Measurements from ENCODE around the gene SNRNP35.
"Not testable (repeated sequence)": the region's sequence is repeated elsewhere in the genome, so short reads cannot be mapped to it uniquely, and the experiment has no call there.

The SNRNP35 gene

GRCh38 chr12:123449856-123450255 lies 8.1 kb upstream of the SNRNP35 start:
- no peak for DNase-seq

GRCh38 chr12:123450636-123451035 lies 7.3 kb upstream of the SNRNP35 start:
- no peak for DNase-seq

- DNase-seq = not testable (repeated sequence)
Measured at GRCh38 chr12:123452276-123452550, 5.7 kb upstream of the SNRNP35 start.

GRCh38 chr12:123453165-123453564 lies 4.8 kb upstream of the SNRNP35 start:
- DNase-seq = no peak

GRCh38 chr12:123463174-123463573 lies 5.2 kb downstream of the SNRNP35 start:
- not testable (repeated sequence) for DNase-seq

- no peak for DNase-seq
Measured at GRCh38 chr12:123465084-123465483, 7.1 kb downstream of the SNRNP35 start.

- DNase-seq = no peak
Measured at GRCh38 chr12:123468786-123469185, 10.8 kb downstream of the SNRNP35 start.

- DNase-seq = no peak
Measured at GRCh38 chr12:123469978-123470377, 12.0 kb downstream of the SNRNP35 start.

- DNase-seq = no peak
Measured at GRCh38 chr12:123471374-123472068, 13.6 kb downstream of the SNRNP35 start.

- no peak for DNase-seq
Measured at GRCh38 chr12:123472438-123472849, 14.5 kb downstream of the SNRNP35 start.

- DNase-seq = no peak
Measured at GRCh38 chr12:123474485-123475245, 16.7 kb downstream of the SNRNP35 start.

- no peak for DNase-seq
Measured at GRCh38 chr12:123475246-123475703, 17.3 kb downstream of the SNRNP35 start.

- no peak for DNase-seq
Measured at GRCh38 chr12:123478069-123478468, 20.1 kb downstream of the SNRNP35 start.

- no peak for DNase-seq
Measured at GRCh38 chr12:123478762-123479161, 20.8 kb downstream of the SNRNP35 start.

- DNase-seq = no peak
Measured at GRCh38 chr12:123479442-123480180, 21.7 kb downstream of the SNRNP35 start.

- DNase-seq = not testable (repeated sequence)
Measured at GRCh38 chr12:123481251-123481650, 23.3 kb downstream of the SNRNP35 start.

- DNase-seq = no peak
Measured at GRCh38 chr12:123482876-123483275, 24.9 kb downstream of the SNRNP35 start.

GRCh38 chr12:123483602-123484248 lies 25.8 kb downstream of the SNRNP35 start:
- no peak for DNase-seq

GRCh38 chr12:123485756-123486155 lies 27.8 kb downstream of the SNRNP35 start:
- DNase-seq = no peak

- DNase-seq = no peak
Measured at GRCh38 chr12:123487428-123487827, 29.5 kb downstream of the SNRNP35 start.

GRCh38 chr12:123488539-123489230 lies 30.7 kb downstream of the SNRNP35 start:
- DNase-seq = no peak

GRCh38 chr12:123489580-123489979 lies 31.6 kb downstream of the SNRNP35 start:
- no peak for DNase-seq

GRCh38 chr12:123490089-123490488 lies 32.1 kb downstream of the SNRNP35 start:
- DNase-seq = no peak

All from NK-92 treated with Interleukin-12 subunit alpha and Interleukin-12 subunit beta, amount 100 ng/mL, for 24 hours (cell line).